Measurements from ENCODE around the gene REST.
"Not testable (repeated sequence)": the region's sequence is repeated elsewhere in the genome, so short reads cannot be mapped to it uniquely, and the experiment has no call there.

REST gene

GRCh38 chr4:56937262-56937661, 29.6 kb downstream of the REST start:
- Mint-ChIP-seq H3K4me3 (no peak overlapping the region), H3K4me1 (no peaks in the 10 kb centered on the region), H3K9me3 (no peaks in the 10 kb centered on the region), H3K27ac (no peak overlapping the region), H3K36me3 (peaks cover 19 to 23% of the 10 kb centered on the region in 2 donors), H3K27me3 (no peaks in the 10 kb centered on the region)
- no peak for DNase-seq
- ATAC-seq (replicated peaks) = no peak

- ATAC-seq (replicated peaks); H3K27me3 Mint-ChIP-seq; H3K27ac Mint-ChIP-seq; H3K4me3 Mint-ChIP-seq; H3K9me3 Mint-ChIP-seq; H3K4me1 Mint-ChIP-seq; DNase-seq: not testable (repeated sequence)
- peaks cover 18 to 19% of the 10 kb centered on the region in 2 donors for H3K36me3 Mint-ChIP-seq
These were observed 32.1 kb downstream of the REST start for GRCh38 chr4:56939826-56940225.

- H3K9me3 Mint-ChIP-seq = no peaks in the 10 kb centered on the region
- ATAC-seq (replicated peaks) = no peak
- H3K27ac Mint-ChIP-seq = no peak overlapping the region
- H3K27me3 Mint-ChIP-seq = no peaks in the 10 kb centered on the region
- H3K4me1 Mint-ChIP-seq = no peaks in the 10 kb centered on the region
- H3K36me3 Mint-ChIP-seq = peaks cover 18 to 19% of the 10 kb centered on the region in 2 donors
- DNase-seq = no peak
- H3K4me3 Mint-ChIP-seq = no peak overlapping the region
These were observed 32.7 kb downstream of the REST start for GRCh38 chr4:56940403-56940802.

- no peak overlapping the region for H3K4me3 Mint-ChIP-seq
- no peak for DNase-seq
- H3K27ac Mint-ChIP-seq = no peak overlapping the region
These were observed 33.3 kb downstream of the REST start for GRCh38 chr4:56940971-56941370.

GRCh38 chr4:56941403-56941802, 33.7 kb downstream of the REST start:
- H3K4me1 Mint-ChIP-seq = no peaks in the 10 kb centered on the region
- H3K27ac Mint-ChIP-seq = no peak overlapping the region
- no peak for DNase-seq
- no peaks in the 10 kb centered on the region for H3K9me3 Mint-ChIP-seq
- H3K4me3 Mint-ChIP-seq = no peak overlapping the region
- peaks cover 18 to 19% of the 10 kb centered on the region in 2 donors for H3K36me3 Mint-ChIP-seq
- no peak for ATAC-seq (replicated peaks)
- H3K27me3 Mint-ChIP-seq = no peaks in the 10 kb centered on the region

More at GRCh38 chr4:56940971-56941370, 33.3 kb downstream of the REST start:
- ATAC-seq (replicated peaks) = no peak
- no peaks in the 10 kb centered on the region for H3K27me3 Mint-ChIP-seq
- H3K36me3 Mint-ChIP-seq = peaks cover 18 to 19% of the 10 kb centered on the region in 2 donors
- H3K9me3 Mint-ChIP-seq = no peaks in the 10 kb centered on the region
- no peaks in the 10 kb centered on the region for H3K4me1 Mint-ChIP-seq

GRCh38 chr4:56953680-56954520, 46.2 kb downstream of the REST start:
- Mint-ChIP-seq H3K9me3 (no peaks in the 10 kb centered on the region), H3K27ac (no peak overlapping the region), H3K4me1 (no peaks in the 10 kb centered on the region), H3K36me3 (peaks cover 6 to 7% of the 10 kb centered on the region in 2 donors), H3K4me3 (no peak overlapping the region), H3K27me3 (no peaks in the 10 kb centered on the region)
- no peak for DNase-seq
- no peak for ATAC-seq (replicated peaks)

- Mint-ChIP-seq H3K4me1 (no peaks in the 10 kb centered on the region), H3K27me3 (no peaks in the 10 kb centered on the region), H3K27ac (no peak overlapping the region), H3K36me3 (peaks cover 15 to 22% of the 10 kb centered on the region in 2 donors), H3K9me3 (no peaks in the 10 kb centered on the region), H3K4me3 (no peak overlapping the region)
- DNase-seq = no peak
- ATAC-seq (replicated peaks) = no peak
These were observed 50.4 kb downstream of the REST start for GRCh38 chr4:56958111-56958517.

GRCh38 chr4:56959100-56959499, 51.4 kb downstream of the REST start:
- no peak for ATAC-seq (replicated peaks)
- no peak for DNase-seq
- H3K27me3 Mint-ChIP-seq = no peaks in the 10 kb centered on the region
- no peak overlapping the region for H3K27ac Mint-ChIP-seq
- no peak overlapping the region for H3K4me3 Mint-ChIP-seq
- H3K36me3 Mint-ChIP-seq = peaks cover 18 to 25% of the 10 kb centered on the region in 2 donors
- H3K4me1 Mint-ChIP-seq = no peaks in the 10 kb centered on the region
- no peaks in the 10 kb centered on the region for H3K9me3 Mint-ChIP-seq

- no peaks in the 10 kb centered on the region for H3K9me3 Mint-ChIP-seq
- H3K4me3 Mint-ChIP-seq = no peak overlapping the region
- peaks cover 28 to 41% of the 10 kb centered on the region in 2 donors for H3K36me3 Mint-ChIP-seq
- no peaks in the 10 kb centered on the region for H3K27me3 Mint-ChIP-seq
- H3K4me1 Mint-ChIP-seq = no peaks in the 10 kb centered on the region
- H3K27ac Mint-ChIP-seq = no peak overlapping the region
- DNase-seq (no peak), ATAC-seq (replicated peaks) (no peak)
These were observed 53.4 kb downstream of the REST start for GRCh38 chr4:56961107-56961500.

- no peak for ATAC-seq (replicated peaks)
- peaks cover 0 to 2% of the 10 kb centered on the region in 2 donors for H3K9me3 Mint-ChIP-seq
- no peak for DNase-seq
- no peaks in the 10 kb centered on the region for H3K27me3 Mint-ChIP-seq
- no peak overlapping the region for H3K4me3 Mint-ChIP-seq
- H3K36me3 Mint-ChIP-seq = peaks cover 40 to 48% of the 10 kb centered on the region in 2 donors
- peaks cover 20 to 34% of the 10 kb centered on the region in 2 donors for H3K4me1 Mint-ChIP-seq
- peak overlapping the region; percentile 25 for H3K27ac Mint-ChIP-seq
These were observed 63.7 kb downstream of the REST start for GRCh38 chr4:56971383-56971782.

- DNase-seq (no peak), ATAC-seq (replicated peaks) (no peak)
- Mint-ChIP-seq H3K9me3 (peaks cover 0 to 2% of the 10 kb centered on the region in 2 donors), H3K27me3 (no peaks in the 10 kb centered on the region), H3K36me3 (peaks cover 35 to 44% of the 10 kb centered on the region in 2 donors), H3K27ac (no peak overlapping the region), H3K4me3 (no peak overlapping the region), H3K4me1 (peaks cover 20 to 34% of the 10 kb centered on the region in 2 donors)
These were observed 64.7 kb downstream of the REST start for GRCh38 chr4:56972389-56972788.

GRCh38 chr4:56972809-56973208, 65.1 kb downstream of the REST start:
- DNase-seq = no peak
- H3K9me3 Mint-ChIP-seq = peaks cover 0 to 2% of the 10 kb centered on the region in 2 donors
- no peak overlapping the region for H3K4me3 Mint-ChIP-seq
- no peak for ATAC-seq (replicated peaks)
- H3K27ac Mint-ChIP-seq = no peak overlapping the region
- peaks cover 32 to 43% of the 10 kb centered on the region in 2 donors for H3K36me3 Mint-ChIP-seq
- no peaks in the 10 kb centered on the region for H3K27me3 Mint-ChIP-seq
- peaks cover 20 to 34% of the 10 kb centered on the region in 2 donors for H3K4me1 Mint-ChIP-seq

GRCh38 chr4:56973336-56973735, 65.6 kb downstream of the REST start:
- Mint-ChIP-seq H3K36me3 (peaks cover 32 to 43% of the 10 kb centered on the region in 2 donors), H3K4me3 (no peak overlapping the region), H3K9me3 (peaks cover 0 to 2% of the 10 kb centered on the region in 2 donors), H3K27me3 (no peaks in the 10 kb centered on the region), H3K27ac (peak overlapping the region; percentile 7), H3K4me1 (peaks cover 20 to 34% of the 10 kb centered on the region in 2 donors)
- DNase-seq (no peak), ATAC-seq (replicated peaks) (no peak)

- ATAC-seq (replicated peaks) (no peak), DNase-seq (peak; percentile 3)
- peak overlapping the region; percentile 47 for H3K27ac Mint-ChIP-seq
- H3K36me3 Mint-ChIP-seq = peaks cover 28 to 43% of the 10 kb centered on the region in 2 donors
- no peaks in the 10 kb centered on the region for H3K27me3 Mint-ChIP-seq
- H3K9me3 Mint-ChIP-seq = peaks cover 0 to 2% of the 10 kb centered on the region in 2 donors
- peak overlapping the region; percentile 85 to 99 for H3K4me3 Mint-ChIP-seq
- peaks cover 25 to 47% of the 10 kb centered on the region in 2 donors for H3K4me1 Mint-ChIP-seq
These were observed 68.7 kb downstream of the REST start for GRCh38 chr4:56976283-56976836.

GRCh38 chr4:56976837-56977320, 69.2 kb downstream of the REST start:
- DNase-seq (peak; percentile 41), ATAC-seq (replicated peaks) (peak; percentile 33 to 37)
- Mint-ChIP-seq H3K27ac (peak overlapping the region; percentile 99), H3K36me3 (peaks cover 26 to 45% of the 10 kb centered on the region in 2 donors), H3K9me3 (peaks cover 0 to 2% of the 10 kb centered on the region in 2 donors), H3K4me3 (peak overlapping the region; percentile 85 to 99), H3K27me3 (no peaks in the 10 kb centered on the region), H3K4me1 (peaks cover 26 to 49% of the 10 kb centered on the region in 2 donors)
